Measurements from ENCODE around the gene TRPC1.

DNA sequence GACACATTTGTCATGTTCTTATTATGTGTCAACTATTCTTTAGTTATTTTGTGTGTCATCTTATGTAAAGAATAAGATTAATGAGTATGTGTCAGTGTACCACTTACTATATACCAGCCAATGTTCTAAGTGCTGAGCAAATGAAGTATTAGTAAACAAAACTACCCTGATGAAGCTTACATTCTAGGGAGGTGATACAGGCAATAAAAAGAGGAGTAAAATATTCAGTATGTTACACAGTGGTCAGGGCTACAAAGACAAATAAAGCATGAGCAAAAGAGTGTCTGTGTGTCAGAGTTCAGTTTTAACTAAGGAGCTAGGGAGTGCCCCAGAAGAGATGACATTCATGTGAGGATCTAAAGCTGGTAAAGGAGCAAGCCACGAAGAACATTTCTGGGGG is 79.1 kb downstream of the TRPC1 start:
- TF ChIP-seq, protein P1, sequence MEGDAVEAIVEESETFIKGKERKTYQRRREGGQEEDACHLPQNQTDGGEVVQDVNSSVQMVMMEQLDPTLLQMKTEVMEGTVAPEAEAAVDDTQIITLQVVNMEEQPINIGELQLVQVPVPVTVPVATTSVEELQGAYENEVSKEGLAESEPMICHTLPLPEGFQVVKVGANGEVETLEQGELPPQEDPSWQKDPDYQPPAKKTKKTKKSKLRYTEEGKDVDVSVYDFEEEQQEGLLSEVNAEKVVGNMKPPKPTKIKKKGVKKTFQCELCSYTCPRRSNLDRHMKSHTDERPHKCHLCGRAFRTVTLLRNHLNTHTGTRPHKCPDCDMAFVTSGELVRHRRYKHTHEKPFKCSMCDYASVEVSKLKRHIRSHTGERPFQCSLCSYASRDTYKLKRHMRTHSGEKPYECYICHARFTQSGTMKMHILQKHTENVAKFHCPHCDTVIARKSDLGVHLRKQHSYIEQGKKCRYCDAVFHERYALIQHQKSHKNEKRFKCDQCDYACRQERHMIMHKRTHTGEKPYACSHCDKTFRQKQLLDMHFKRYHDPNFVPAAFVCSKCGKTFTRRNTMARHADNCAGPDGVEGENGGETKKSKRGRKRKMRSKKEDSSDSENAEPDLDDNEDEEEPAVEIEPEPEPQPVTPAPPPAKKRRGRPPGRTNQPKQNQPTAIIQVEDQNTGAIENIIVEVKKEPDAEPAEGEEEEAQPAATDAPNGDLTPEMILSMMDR (conservative IDR thresholded peaks at IDR 0.05; ENCODE audit: low read depth in 2 of 2), result no peak
- TF ChIP-seq EZH2 (IDR thresholded peaks at IDR 0.05; ENCODE audit: low read depth, unreplicated experiment) (no peak), EZH2phosphoT487 (IDR thresholded peaks at IDR 0.05; ENCODE audit: unreplicated experiment) (no peak), JUNB (IDR thresholded peaks at IDR 0.05; ENCODE audit: unreplicated experiment) (no peak)
- TF ChIP-seq, protein P2, sequence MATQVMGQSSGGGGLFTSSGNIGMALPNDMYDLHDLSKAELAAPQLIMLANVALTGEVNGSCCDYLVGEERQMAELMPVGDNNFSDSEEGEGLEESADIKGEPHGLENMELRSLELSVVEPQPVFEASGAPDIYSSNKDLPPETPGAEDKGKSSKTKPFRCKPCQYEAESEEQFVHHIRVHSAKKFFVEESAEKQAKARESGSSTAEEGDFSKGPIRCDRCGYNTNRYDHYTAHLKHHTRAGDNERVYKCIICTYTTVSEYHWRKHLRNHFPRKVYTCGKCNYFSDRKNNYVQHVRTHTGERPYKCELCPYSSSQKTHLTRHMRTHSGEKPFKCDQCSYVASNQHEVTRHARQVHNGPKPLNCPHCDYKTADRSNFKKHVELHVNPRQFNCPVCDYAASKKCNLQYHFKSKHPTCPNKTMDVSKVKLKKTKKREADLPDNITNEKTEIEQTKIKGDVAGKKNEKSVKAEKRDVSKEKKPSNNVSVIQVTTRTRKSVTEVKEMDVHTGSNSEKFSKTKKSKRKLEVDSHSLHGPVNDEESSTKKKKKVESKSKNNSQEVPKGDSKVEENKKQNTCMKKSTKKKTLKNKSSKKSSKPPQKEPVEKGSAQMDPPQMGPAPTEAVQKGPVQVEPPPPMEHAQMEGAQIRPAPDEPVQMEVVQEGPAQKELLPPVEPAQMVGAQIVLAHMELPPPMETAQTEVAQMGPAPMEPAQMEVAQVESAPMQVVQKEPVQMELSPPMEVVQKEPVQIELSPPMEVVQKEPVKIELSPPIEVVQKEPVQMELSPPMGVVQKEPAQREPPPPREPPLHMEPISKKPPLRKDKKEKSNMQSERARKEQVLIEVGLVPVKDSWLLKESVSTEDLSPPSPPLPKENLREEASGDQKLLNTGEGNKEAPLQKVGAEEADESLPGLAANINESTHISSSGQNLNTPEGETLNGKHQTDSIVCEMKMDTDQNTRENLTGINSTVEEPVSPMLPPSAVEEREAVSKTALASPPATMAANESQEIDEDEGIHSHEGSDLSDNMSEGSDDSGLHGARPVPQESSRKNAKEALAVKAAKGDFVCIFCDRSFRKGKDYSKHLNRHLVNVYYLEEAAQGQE (IDR thresholded peaks at IDR 0.05; ENCODE audit: unreplicated experiment), result no peak
